HEK293T (cell line): ENCODE results near the gene GATA1.

Experiments used
- ELF4 ChIP-seq: fragments of 450-650 bp; IDR thresholded peaks from 2 replicates; pipeline ENCODE4 v1.6.1; 2017; ENCODE audit warnings: antibody characterized with exemption
- FOXM1 ChIP-seq: fragments of 450-650 bp; IDR thresholded peaks from 2 replicates; pipeline ENCODE4 v1.6.1; 2017; ENCODE audit warnings: mild to moderate bottlenecking, borderline replicate concordance
- SUZ12 ChIP-seq: fragments of 450-650 bp; IDR thresholded peaks from 2 replicates; pipeline ENCODE4 v1.6.1; 2016; ENCODE audit warnings: mild to moderate bottlenecking
- TARDBP ChIP-seq: fragments of 450-650 bp; IDR thresholded peaks from 2 replicates; pipeline ENCODE4 v1.6.1; 2016

DNA sequence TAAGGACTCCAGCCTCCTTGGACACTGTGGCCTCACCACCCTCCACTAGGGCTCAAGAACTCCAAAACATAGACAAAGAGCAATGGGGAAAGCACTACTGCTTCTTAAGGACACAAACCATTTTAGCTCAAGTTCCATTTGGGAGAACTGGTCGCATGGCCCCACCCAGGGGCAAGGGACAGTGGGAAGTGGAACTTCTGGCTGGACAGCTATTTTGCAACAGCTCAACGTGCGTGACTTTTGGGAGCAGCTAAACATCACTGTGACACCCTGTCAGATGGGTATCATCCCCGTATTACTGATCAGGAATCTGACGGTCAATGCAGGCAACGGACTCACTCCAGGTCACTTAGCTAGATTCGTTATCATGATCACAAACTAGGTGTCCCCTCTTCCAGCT is 33.9 kb upstream of the GATA1 start:
- no peak for TF ChIP-seq FOXM1
- no peak for TF ChIP-seq SUZ12
- TF ChIP-seq ELF4, result no peak
- TF ChIP-seq TARDBP, result no peak
